ENCODE measurements around the gene INVS.
A peak's percentile ranks its signal among the peaks of the same experiment; 100 is the strongest.

INVS gene

GRCh38 chr9:100196828-100197227, 97.8 kb downstream of the INVS start:
- Histone ChIP-seq H3K27ac (ENCODE audit: low read depth, low read length, severe bottlenecking) (no peak overlapping the region), H3K4me3 (ENCODE audit: extremely low read depth, insufficient read depth, low read length, poor library complexity, severe bottlenecking) (no peak overlapping the region), H3K4me1 (ENCODE audit: control insufficient read depth, insufficient read depth, low read length, poor library complexity, severe bottlenecking) (no peaks in the 10 kb centered on the region), H3K9me3 (ENCODE audit: control insufficient read depth, low read length) (peaks cover 2% of the 10 kb centered on the region), H3K36me3 (ENCODE audit: control insufficient read depth, insufficient read depth, low read length) (no peaks in the 10 kb centered on the region)
- WGBS, 2 experiments (ENCODE audit: insufficient coverage in 2 of 2): 86% methylated on average over 1 of the region's 1 CpG; no CpG with 5 or more reads in 1 of the 2 experiments

DNA sequence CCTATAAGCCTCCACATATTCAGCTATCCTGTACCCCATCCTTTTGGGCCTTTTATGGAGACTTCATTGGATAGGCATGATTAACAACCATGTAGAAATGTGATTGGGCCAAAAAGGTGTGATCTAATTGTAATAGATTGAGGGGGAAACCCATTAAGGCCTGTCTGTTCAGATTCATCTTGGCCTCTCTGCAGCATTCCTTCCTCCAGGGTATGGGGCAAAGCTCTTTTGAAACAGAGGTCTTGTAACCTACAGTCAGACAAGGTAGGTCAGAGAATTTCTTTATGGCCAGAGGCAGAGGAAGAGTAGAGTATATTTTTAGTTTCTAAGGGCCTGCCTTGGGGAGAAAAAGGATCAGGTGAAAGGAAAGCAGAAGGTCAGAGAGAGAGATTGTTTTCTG, 98.5 kb downstream of the INVS start:
- Histone ChIP-seq H3K4me3 (ENCODE audit: extremely low read depth, insufficient read depth, low read length, poor library complexity, severe bottlenecking) (no peak overlapping the region), H3K9me3 (ENCODE audit: control insufficient read depth, low read length) (no peaks in the 10 kb centered on the region), H3K36me3 (ENCODE audit: control insufficient read depth, insufficient read depth, low read length) (no peaks in the 10 kb centered on the region), H3K4me1 (ENCODE audit: control insufficient read depth, insufficient read depth, low read length, poor library complexity, severe bottlenecking) (no peaks in the 10 kb centered on the region), H3K27ac (ENCODE audit: low read depth, low read length, severe bottlenecking) (no peak overlapping the region)

DNA sequence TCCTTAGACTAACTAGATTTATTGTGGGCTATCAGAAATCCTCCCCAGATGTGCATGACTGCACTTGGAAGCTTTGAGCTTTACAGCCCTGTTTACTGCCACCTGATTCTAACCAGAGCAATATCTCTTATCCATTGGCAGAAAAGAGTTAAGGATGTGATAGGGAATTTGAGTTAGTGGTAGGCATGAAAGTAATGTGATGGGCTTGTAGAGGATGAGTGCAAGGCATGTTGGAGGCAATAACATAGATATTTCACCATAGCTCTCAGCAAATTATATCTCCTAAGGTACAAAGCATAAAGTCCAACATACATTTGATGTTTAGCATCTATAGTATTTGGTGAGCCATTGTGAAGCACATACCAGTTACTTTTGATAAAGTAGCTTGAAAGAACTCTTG, 103.8 kb downstream of the INVS start:
- Histone ChIP-seq H3K27ac (ENCODE audit: low read depth, low read length, severe bottlenecking) (no peak overlapping the region), H3K4me1 (ENCODE audit: control insufficient read depth, insufficient read depth, low read length, poor library complexity, severe bottlenecking) (peaks cover 5% of the 10 kb centered on the region), H3K36me3 (ENCODE audit: control insufficient read depth, insufficient read depth, low read length) (no peaks in the 10 kb centered on the region), H3K9me3 (ENCODE audit: control insufficient read depth, low read length) (no peaks in the 10 kb centered on the region), H3K4me3 (ENCODE audit: extremely low read depth, insufficient read depth, low read length, poor library complexity, severe bottlenecking) (no peak overlapping the region)

DNA sequence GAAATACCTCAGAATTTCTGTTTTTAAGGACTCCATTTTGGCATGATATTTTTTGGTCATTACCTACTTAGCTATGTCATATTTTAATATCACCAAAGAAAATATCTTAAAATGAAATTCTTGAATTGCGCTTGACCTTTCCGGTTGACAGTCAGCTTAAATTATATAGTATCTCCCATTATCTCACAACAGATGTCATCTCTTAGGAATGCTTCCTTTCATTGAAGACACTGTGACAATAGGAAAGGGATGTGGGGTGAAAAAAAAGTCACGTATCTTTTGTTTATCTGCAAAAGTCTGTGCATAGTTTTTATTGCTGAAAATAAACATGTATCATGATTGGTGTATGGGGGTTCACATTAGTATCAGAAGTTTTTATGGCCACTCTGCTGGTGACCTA, 105.8 kb downstream of the INVS start:
- H3K27ac ChIP-seq (ENCODE audit: low read depth, low read length, severe bottlenecking): peak overlapping the region; percentile 33
- no peaks in the 10 kb centered on the region for H3K9me3 ChIP-seq (ENCODE audit: control insufficient read depth, low read length)
- no peaks in the 10 kb centered on the region for H3K36me3 ChIP-seq (ENCODE audit: control insufficient read depth, insufficient read depth, low read length)
- peaks cover 5% of the 10 kb centered on the region for H3K4me1 ChIP-seq (ENCODE audit: control insufficient read depth, insufficient read depth, low read length, poor library complexity, severe bottlenecking)
- 58 to 86% methylated on average over 1 of the region's 3 CpGs for WGBS, 2 experiments (ENCODE audit: insufficient coverage in 2 of 2)
- no peak overlapping the region for H3K4me3 ChIP-seq (ENCODE audit: extremely low read depth, insufficient read depth, low read length, poor library complexity, severe bottlenecking)

DNA sequence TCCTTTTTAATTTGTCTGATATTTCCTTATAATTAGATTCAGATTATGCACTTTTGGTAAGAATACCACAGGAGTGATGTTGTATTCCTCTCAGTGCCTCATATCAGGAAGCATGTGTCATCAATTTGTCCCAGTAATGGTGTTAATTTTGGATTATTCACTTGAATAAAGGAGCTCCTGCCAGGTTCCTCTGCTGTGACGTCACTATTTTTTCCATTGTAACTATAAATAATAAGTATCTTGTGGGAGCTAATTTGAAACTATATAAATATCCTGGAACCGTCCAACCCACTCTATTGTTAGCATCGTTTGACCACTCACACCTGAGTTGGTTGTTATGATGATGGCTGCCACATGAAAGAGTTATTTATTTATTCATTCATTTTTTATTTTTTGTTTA, 107.9 kb downstream of the INVS start:
- Histone ChIP-seq H3K4me1 (ENCODE audit: control insufficient read depth, insufficient read depth, low read length, poor library complexity, severe bottlenecking) (peaks cover 5% of the 10 kb centered on the region), H3K9me3 (ENCODE audit: control insufficient read depth, low read length) (no peaks in the 10 kb centered on the region), H3K4me3 (ENCODE audit: extremely low read depth, insufficient read depth, low read length, poor library complexity, severe bottlenecking) (no peak overlapping the region), H3K27ac (ENCODE audit: low read depth, low read length, severe bottlenecking) (no peak overlapping the region), H3K36me3 (ENCODE audit: control insufficient read depth, insufficient read depth, low read length) (no peaks in the 10 kb centered on the region)
- no CpG with 5 or more reads among the region's 3 CpGs for WGBS, 2 experiments (ENCODE audit: insufficient coverage in 2 of 2)

DNA sequence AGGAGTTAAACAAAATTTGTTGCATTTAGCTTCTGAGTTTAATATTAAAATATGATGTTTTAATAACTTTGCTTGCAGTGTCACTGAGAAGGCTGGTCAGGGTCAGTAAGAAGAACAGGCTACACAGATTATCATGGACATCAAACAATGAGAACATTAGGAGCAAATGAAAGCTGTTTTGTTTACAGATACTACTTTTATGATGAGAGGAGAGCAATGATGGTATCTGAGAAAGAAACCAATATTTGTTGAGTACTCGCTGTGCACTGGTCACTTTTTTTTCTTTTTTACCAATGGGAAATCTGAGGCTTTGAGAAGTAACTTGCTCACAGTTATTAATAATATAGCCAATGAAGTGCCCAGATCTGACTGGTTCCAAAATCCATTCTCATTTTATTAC, 109.6 kb downstream of the INVS start:
- Histone ChIP-seq H3K4me3 (ENCODE audit: extremely low read depth, insufficient read depth, low read length, poor library complexity, severe bottlenecking) (no peak overlapping the region), H3K27ac (ENCODE audit: low read depth, low read length, severe bottlenecking) (no peak overlapping the region), H3K9me3 (ENCODE audit: control insufficient read depth, low read length) (no peaks in the 10 kb centered on the region), H3K36me3 (ENCODE audit: control insufficient read depth, insufficient read depth, low read length) (no peaks in the 10 kb centered on the region), H3K4me1 (ENCODE audit: control insufficient read depth, insufficient read depth, low read length, poor library complexity, severe bottlenecking) (peaks cover 14% of the 10 kb centered on the region)
- no CpG with 5 or more reads among the region's 1 CpG for WGBS, 2 experiments (ENCODE audit: insufficient coverage in 2 of 2)

- Histone ChIP-seq H3K4me3 (ENCODE audit: extremely low read depth, insufficient read depth, low read length, poor library complexity, severe bottlenecking) (no peak overlapping the region), H3K4me1 (ENCODE audit: control insufficient read depth, insufficient read depth, low read length, poor library complexity, severe bottlenecking) (peaks cover 15% of the 10 kb centered on the region), H3K27ac (ENCODE audit: low read depth, low read length, severe bottlenecking) (no peak overlapping the region), H3K36me3 (ENCODE audit: control insufficient read depth, insufficient read depth, low read length) (peaks cover 15% of the 10 kb centered on the region), H3K9me3 (ENCODE audit: control insufficient read depth, low read length) (no peaks in the 10 kb centered on the region)
- no CpG with 5 or more reads among the region's 1 CpG for WGBS, 2 experiments (ENCODE audit: insufficient coverage in 2 of 2)
Measured at GRCh38 chr9:100211476-100211875, 112.4 kb downstream of the INVS start.

GRCh38 chr9:100213730-100214477, 114.9 kb downstream of the INVS start:
- H3K27ac ChIP-seq (ENCODE audit: low read depth, low read length, severe bottlenecking): peak overlapping the region; percentile 50
- no peak overlapping the region for H3K4me3 ChIP-seq (ENCODE audit: extremely low read depth, insufficient read depth, low read length, poor library complexity, severe bottlenecking)
- H3K9me3 ChIP-seq (ENCODE audit: control insufficient read depth, low read length): no peaks in the 10 kb centered on the region
- 72 to 76% methylated on average over 3 of the region's 5 CpGs for WGBS, 2 experiments (ENCODE audit: insufficient coverage in 2 of 2)
- H3K4me1 ChIP-seq (ENCODE audit: control insufficient read depth, insufficient read depth, low read length, poor library complexity, severe bottlenecking): peaks cover 18% of the 10 kb centered on the region
- H3K36me3 ChIP-seq (ENCODE audit: control insufficient read depth, insufficient read depth, low read length): peaks cover 19% of the 10 kb centered on the region

GRCh38 chr9:100216178-100216787, 117.2 kb downstream of the INVS start:
- WGBS, 2 experiments (ENCODE audit: insufficient coverage in 2 of 2): 41 to 64% methylated on average over 2 to 4 of the region's 4 CpGs

DNA sequence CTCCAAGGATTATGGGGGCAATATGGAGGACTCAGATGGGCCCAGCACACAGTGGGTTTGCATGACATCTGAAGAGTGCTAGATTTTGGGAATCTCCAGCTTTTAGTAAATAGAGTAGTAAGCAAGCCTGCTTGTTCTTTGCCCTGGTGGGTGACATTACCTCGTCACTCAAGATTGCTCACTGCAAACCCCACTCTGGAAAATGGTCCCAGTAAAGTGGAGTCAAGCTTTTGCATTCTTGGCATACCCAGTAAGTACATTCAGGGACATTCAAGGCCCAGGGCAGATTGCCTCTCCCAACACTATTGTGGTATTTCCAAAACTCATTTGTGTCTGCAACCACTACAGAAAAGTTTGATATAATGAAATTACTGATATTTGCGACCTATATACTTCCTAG, 118.5 kb downstream of the INVS start:
- Histone ChIP-seq H3K4me1 (ENCODE audit: control insufficient read depth, insufficient read depth, low read length, poor library complexity, severe bottlenecking) (peaks cover 18% of the 10 kb centered on the region), H3K27ac (ENCODE audit: low read depth, low read length, severe bottlenecking) (peak overlapping the region; percentile 30), H3K4me3 (ENCODE audit: extremely low read depth, insufficient read depth, low read length, poor library complexity, severe bottlenecking) (no peak overlapping the region), H3K9me3 (ENCODE audit: control insufficient read depth, low read length) (no peaks in the 10 kb centered on the region), H3K36me3 (ENCODE audit: control insufficient read depth, insufficient read depth, low read length) (peaks cover 19% of the 10 kb centered on the region)
- WGBS, 2 experiments (ENCODE audit: insufficient coverage in 2 of 2): 89 to 100% methylated on average over 1 of the region's 2 CpGs

More at GRCh38 chr9:100216178-100216787, 117.2 kb downstream of the INVS start:
- Histone ChIP-seq H3K4me1 (ENCODE audit: control insufficient read depth, insufficient read depth, low read length, poor library complexity, severe bottlenecking) (peaks cover 18% of the 10 kb centered on the region), H3K9me3 (ENCODE audit: control insufficient read depth, low read length) (no peaks in the 10 kb centered on the region), H3K36me3 (ENCODE audit: control insufficient read depth, insufficient read depth, low read length) (peaks cover 19% of the 10 kb centered on the region), H3K4me3 (ENCODE audit: extremely low read depth, insufficient read depth, low read length, poor library complexity, severe bottlenecking) (no peak overlapping the region), H3K27ac (ENCODE audit: low read depth, low read length, severe bottlenecking) (no peak overlapping the region)

DNA sequence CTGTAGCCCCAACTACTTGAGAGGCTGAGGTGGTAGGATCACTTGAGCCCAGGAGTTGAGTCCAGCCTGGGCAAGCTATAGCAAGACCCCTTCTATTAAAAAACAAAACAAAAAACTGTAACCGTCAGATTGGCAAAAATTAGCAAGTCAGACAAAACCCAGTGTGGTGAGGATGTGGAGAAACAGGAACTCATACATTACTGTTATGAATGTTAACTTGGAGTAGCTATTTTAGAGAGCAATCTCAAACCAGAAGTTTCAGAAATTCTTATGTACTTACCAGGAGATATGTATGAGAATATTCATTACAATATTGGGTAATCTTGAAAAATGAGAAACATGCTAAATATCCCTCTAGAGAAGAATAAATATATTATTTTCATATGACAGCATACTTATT, 120.3 kb downstream of the INVS start:
- WGBS, 2 experiments (ENCODE audit: insufficient coverage in 2 of 2): no CpG with 5 or more reads among the region's 1 CpG
- H3K9me3 ChIP-seq (ENCODE audit: control insufficient read depth, low read length): no peaks in the 10 kb centered on the region
- H3K27ac ChIP-seq (ENCODE audit: low read depth, low read length, severe bottlenecking): no peak overlapping the region
- peaks cover 11% of the 10 kb centered on the region for H3K4me1 ChIP-seq (ENCODE audit: control insufficient read depth, insufficient read depth, low read length, poor library complexity, severe bottlenecking)
- no peak overlapping the region for H3K4me3 ChIP-seq (ENCODE audit: extremely low read depth, insufficient read depth, low read length, poor library complexity, severe bottlenecking)
- peaks cover 19% of the 10 kb centered on the region for H3K36me3 ChIP-seq (ENCODE audit: control insufficient read depth, insufficient read depth, low read length)

Data from mesodermal cell (in vitro differentiated cells).